Adipose tissue (tissue), 3 donors: ENCODE data around the gene EDN3. TPM values are rescaled to one million over a fixed set of nuclear protein-coding genes. Genes with fewer than 3 reads are reported as not detected.

ENCODE experiments used
- H3K27ac ChIP-seq: one replicate; pipeline ENCODE4 v1.5.1; 2013; ENCODE audit warnings: low read depth, low read length
- WGBS, 3 donors: extraction: QIAGEN DNeasy Blood & Tissue Kit; methylation state at CpG; one replicate each; pipeline ENCODE4 v1.1.7; 2013; 5-methylcytosine and 5-hydroxymethylcytosine counted together
- polyA plus RNA-seq, 3 donors: library from polyadenylated mRNA; stranded (reverse); fragments of 200-250 nt; gene quantifications; one replicate each; pipeline ENCODE4 v1.2.3, GENCODE V29; 2013
- donor health status: healthy with polysubstance abuse.
- donor health status: Bipolar disorder and iron deficiency.
- donor health status: healthy.

EDN3 gene
- polyA plus RNA-seq = 1 to 10 TPM in 1 of 3 donors, under 1 TPM in 1, not detected in 1; 0.07 to 7.9 TPM

- 2 to 3% (median 2%) methylated on average over 74 to 77 of the region's 77 CpGs for WGBS, 3 donors
- H3K27ac ChIP-seq = no peak within 1 kb of the TSS
Measured at GRCh38 chr20:59300333-59301081, at the start of gene EDN3. TSS of gene EDN3 (plus strand) at chr20:59300611. CDS start at chr20:59300813, 202 bp downstream.

- 42 to 65% (median 54%) methylated on average over 6 of the region's 6 CpGs for WGBS, 3 donors
- no peak overlapping the region for H3K27ac ChIP-seq
Measured at GRCh38 chr20:59253325-59253724, 47.1 kb upstream of the EDN3 start.

GRCh38 chr20:59253779-59254319 is 46.6 kb upstream of the EDN3 start:
- 17 to 20% (median 19%) methylated on average over 4 of the region's 4 CpGs for WGBS, 3 donors
- H3K27ac ChIP-seq = no peak overlapping the region

- no peak overlapping the region for H3K27ac ChIP-seq
- 56 to 69% (median 56%) methylated on average over 5 of the region's 5 CpGs for WGBS, 3 donors
Measured at GRCh38 chr20:59255256-59255655, 45.2 kb upstream of the EDN3 start.

GRCh38 chr20:59258221-59258621 is 42.2 kb upstream of the EDN3 start:
- WGBS, 3 donors = 21 to 59% (median 27%) methylated on average over 2 of the region's 2 CpGs
- no peak overlapping the region for H3K27ac ChIP-seq

- 71 to 80% (median 75%) methylated on average over 2 of the region's 2 CpGs for WGBS, 3 donors
- no peak overlapping the region for H3K27ac ChIP-seq
Measured at GRCh38 chr20:59259946-59260345, 40.5 kb upstream of the EDN3 start.

GRCh38 chr20:59265298-59265697 is 35.1 kb upstream of the EDN3 start:
- no peak overlapping the region for H3K27ac ChIP-seq

- 54 to 77% (median 73%) methylated on average over 3 of the region's 3 CpGs for WGBS, 3 donors
- H3K27ac ChIP-seq = no peak overlapping the region
Measured at GRCh38 chr20:59268870-59269269, 31.5 kb upstream of the EDN3 start.

GRCh38 chr20:59269411-59270025 is 30.9 kb upstream of the EDN3 start:
- WGBS, 3 donors = 41 to 43% (median 42%) methylated on average over 4 of the region's 4 CpGs
- no peak overlapping the region for H3K27ac ChIP-seq

GRCh38 chr20:59270380-59270779 is 30.0 kb upstream of the EDN3 start:
- H3K27ac ChIP-seq = no peak overlapping the region
- 53 to 73% (median 69%) methylated on average over 3 of the region's 3 CpGs for WGBS, 3 donors

GRCh38 chr20:59273739-59274357 is 26.6 kb upstream of the EDN3 start:
- no peak overlapping the region for H3K27ac ChIP-seq
- WGBS, 3 donors = 49 to 55% (median 51%) methylated on average over 11 of the region's 11 CpGs

- WGBS, 3 donors = 45 to 55% (median 48%) methylated on average over 5 of the region's 5 CpGs
- H3K27ac ChIP-seq = no peak overlapping the region
Measured at GRCh38 chr20:59276938-59277337, 23.5 kb upstream of the EDN3 start.

- WGBS, 3 donors = 69 to 90% (median 87%) methylated on average over 5 of the region's 5 CpGs
- no peak overlapping the region for H3K27ac ChIP-seq
Measured at GRCh38 chr20:59284470-59284869, 15.9 kb upstream of the EDN3 start.

- H3K27ac ChIP-seq = no peak overlapping the region
- 77 to 83% (median 79%) methylated on average over 5 of the region's 5 CpGs for WGBS, 3 donors
Measured at GRCh38 chr20:59289994-59290393, 10.4 kb upstream of the EDN3 start.

- H3K27ac ChIP-seq = no peak overlapping the region
- 87 to 90% (median 87%) methylated on average over 19 of the region's 19 CpGs for WGBS, 3 donors
Measured at GRCh38 chr20:59291740-59292383, 8.5 kb upstream of the EDN3 start.

GRCh38 chr20:59295531-59295930 is 4.9 kb upstream of the EDN3 start:
- WGBS, 3 donors = 44 to 56% (median 52%) methylated on average over 5 of the region's 5 CpGs
- H3K27ac ChIP-seq = no peak overlapping the region

GRCh38 chr20:59297686-59298085 is 2.7 kb upstream of the EDN3 start:
- WGBS, 3 donors = 87 to 91% (median 88%) methylated on average over 7 of the region's 7 CpGs

GRCh38 chr20:59299945-59300332 is 472 bp upstream of the EDN3 start:
- H3K27ac ChIP-seq = no peak overlapping the region

More at GRCh38 chr20:59297686-59298085, 2.7 kb upstream of the EDN3 start:
- no peak overlapping the region for H3K27ac ChIP-seq

More at GRCh38 chr20:59299945-59300332, 472 bp upstream of the EDN3 start:
- WGBS, 3 donors = 1 to 4% (median 2%) methylated on average over 19 of the region's 19 CpGs
